Occipital lobe (tissue), 2 donors: ENCODE measurements around the gene SYT17. TPM values are rescaled to one million over a fixed set of nuclear protein-coding genes. Genes with fewer than 3 reads are reported as not detected.

Experiments
- DNase-seq: peaks from one replicate; lab custom pipeline; 2025; lab: John Stamatoyannopoulos, UW
- total RNA-seq: library from RNA; depleted of rRNA; stranded (reverse); fragments of >200 nt; gene quantifications from one replicate; pipeline ENCODE4 v1.2.3, GENCODE V29; 2014

Gene SYT17
- total RNA-seq, 1 donor from 2014 or later: 6.2 TPM

GRCh38 chr16:19139436-19140091 lies 28.5 kb upstream of the SYT17 start:
- DNase-seq: no peak

- no peak for DNase-seq
Measured at GRCh38 chr16:19140396-19140795, 27.6 kb upstream of the SYT17 start.

GRCh38 chr16:19142939-19143598 lies 25.0 kb upstream of the SYT17 start:
- DNase-seq: no peak

GRCh38 chr16:19143599-19143956 lies 24.5 kb upstream of the SYT17 start:
- no peak for DNase-seq

- no peak for DNase-seq
Measured at GRCh38 chr16:19145010-19145409, 23.0 kb upstream of the SYT17 start.

GRCh38 chr16:19147126-19147525 lies 20.9 kb upstream of the SYT17 start:
- DNase-seq: no peak

- no peak for DNase-seq
Measured at GRCh38 chr16:19147627-19148026, 20.4 kb upstream of the SYT17 start.

GRCh38 chr16:19148189-19148588 lies 19.9 kb upstream of the SYT17 start:
- no peak for DNase-seq

GRCh38 chr16:19151310-19151709 lies 16.7 kb upstream of the SYT17 start:
- no peak for DNase-seq

- DNase-seq: no peak
Measured at GRCh38 chr16:19152042-19152441, 16.0 kb upstream of the SYT17 start.

GRCh38 chr16:19153876-19154275 lies 14.2 kb upstream of the SYT17 start:
- no peak for DNase-seq

GRCh38 chr16:19162085-19162484 lies 6.0 kb upstream of the SYT17 start:
- no peak for DNase-seq

GRCh38 chr16:19163215-19163614 lies 4.8 kb upstream of the SYT17 start:
- DNase-seq: no peak

GRCh38 chr16:19164285-19164684 lies 3.8 kb upstream of the SYT17 start:
- no peak for DNase-seq

GRCh38 chr16:19165101-19165500 lies 2.9 kb upstream of the SYT17 start:
- DNase-seq: no peak

- DNase-seq: no peak
Measured at GRCh38 chr16:19166500-19166899, 1.5 kb upstream of the SYT17 start.

- no peak for DNase-seq
Measured at GRCh38 chr16:19168371-19169081, 486 bp downstream of the SYT17 start.

GRCh38 chr16:19169082-19169639 lies 1.1 kb downstream of the SYT17 start:
- DNase-seq: no peak

GRCh38 chr16:19170043-19170655 lies 2.1 kb downstream of the SYT17 start:
- no peak for DNase-seq

GRCh38 chr16:19172098-19172780 lies 4.2 kb downstream of the SYT17 start:
- no peak for DNase-seq

- no peak for DNase-seq
Measured at GRCh38 chr16:19173059-19173458, 5.0 kb downstream of the SYT17 start.
